Trophoblast cell (in vitro differentiated cells and primary cell): Measurements from ENCODE around the gene NANOG.

Experiments used
- DNase-seq, 2 donors: peaks; one replicate each; pipeline ENCODE4 v3.0.0-alpha.2; 2016
- H2AFZ ChIP-seq: 2 replicates; pipeline ENCODE4 v1.6.1; 2013; ENCODE audit warnings: low read length, moderate library complexity, mild to moderate bottlenecking; ENCODE audit not compliant: insufficient read depth, poor library complexity
- H2AK5ac ChIP-seq: 2 replicates; pipeline ENCODE4 v1.6.1; 2013; ENCODE audit warnings: mild to moderate bottlenecking, low read length
- H2BK120ac ChIP-seq: 2 replicates; pipeline ENCODE4 v1.6.1; 2013; ENCODE audit warnings: low read length, mild to moderate bottlenecking, moderate library complexity; ENCODE audit not compliant: insufficient read depth, poor library complexity
- H2BK12ac ChIP-seq: 2 replicates; pipeline ENCODE4 v1.6.1; 2013; ENCODE audit warnings: mild to moderate bottlenecking, low read length, moderate library complexity
- H2BK5ac ChIP-seq: 2 replicates; pipeline ENCODE4 v1.6.1; 2013; ENCODE audit warnings: low read length, low read depth, moderate library complexity, mild to moderate bottlenecking; ENCODE audit not compliant: poor library complexity
- H3K14ac ChIP-seq: 2 replicates; pipeline ENCODE4 v1.6.1; 2013; ENCODE audit warnings: mild to moderate bottlenecking, low read length
- H3K18ac ChIP-seq: 2 replicates; pipeline ENCODE4 v1.6.1; 2013; ENCODE audit warnings: mild to moderate bottlenecking, low read length
- H3K23ac ChIP-seq: 2 replicates; pipeline ENCODE4 v1.6.1; 2013; ENCODE audit warnings: low read length
- H3K27ac ChIP-seq: 2 replicates; pipeline ENCODE4 v1.5.1; 2013; ENCODE audit warnings: low read depth, mild to moderate bottlenecking, inconsistent platforms, low read length, moderate library complexity
- H3K27me3 ChIP-seq: 2 replicates; pipeline ENCODE4 v1.6.1; 2013; ENCODE audit warnings: inconsistent platforms, mild to moderate bottlenecking, low read length, moderate library complexity; ENCODE audit not compliant: insufficient read depth
- H3K36me3 ChIP-seq, 2 experiments: 1 replicate in 1 of 2; 2 replicates in 1 of 2; pipeline ENCODE4 v1.6.1; 2013; ENCODE audit warnings: low read length in 2 of 2, mild to moderate bottlenecking in 2 of 2, moderate library complexity in 1 of 2; ENCODE audit not compliant: insufficient read depth in 2 of 2, control insufficient read depth in 1 of 2
- H3K4ac ChIP-seq: 2 replicates; pipeline ENCODE4 v1.6.1; 2013; ENCODE audit warnings: low read depth, mild to moderate bottlenecking, low read length, moderate library complexity
- H3K4me1 ChIP-seq, 2 experiments: 1 replicate in 1 of 2; 2 replicates in 1 of 2; pipeline ENCODE4 v1.6.1; 2013; ENCODE audit warnings: low read length in 2 of 2, mild to moderate bottlenecking in 2 of 2, moderate library complexity in 1 of 2; ENCODE audit not compliant: insufficient read depth in 2 of 2, control insufficient read depth in 1 of 2
- H3K4me2 ChIP-seq: 2 replicates; pipeline ENCODE4 v1.6.1; 2013; ENCODE audit warnings: inconsistent platforms, mild to moderate bottlenecking, low read length, moderate library complexity
- H3K4me3 ChIP-seq: 2 replicates; pipeline ENCODE4 v1.5.1; 2013; ENCODE audit warnings: mild to moderate bottlenecking, low read depth, low read length, inconsistent platforms
- H3K79me1 ChIP-seq: one replicate; pipeline ENCODE4 v1.6.1; 2013; ENCODE audit warnings: low read length
- H3K79me2 ChIP-seq: 2 replicates; pipeline ENCODE4 v1.6.1; 2013; ENCODE audit warnings: low read length, mild to moderate bottlenecking; ENCODE audit not compliant: control insufficient read depth, insufficient read depth, poor library complexity
- H3K9ac ChIP-seq: 2 replicates; pipeline ENCODE4 v1.6.1; 2013; ENCODE audit warnings: mild to moderate bottlenecking, low read length
- H3K9me3 ChIP-seq: 2 replicates; pipeline ENCODE4 v1.6.1; 2013; ENCODE audit warnings: low read depth, mild to moderate bottlenecking, control low read depth, inconsistent platforms, low read length; ENCODE audit not compliant: insufficient read depth
- H4K12ac ChIP-seq: 2 replicates; pipeline ENCODE4 v1.6.1; 2013; ENCODE audit warnings: low read depth, mild to moderate bottlenecking, low read length, moderate library complexity
- H4K8ac ChIP-seq: 2 replicates; pipeline ENCODE4 v1.6.1; 2013; ENCODE audit warnings: low read depth, mild to moderate bottlenecking, low read length, moderate library complexity
- H4K91ac ChIP-seq: one replicate; pipeline ENCODE4 v1.6.1; 2013; ENCODE audit warnings: low read depth, mild to moderate bottlenecking, low read length, moderate library complexity
- WGBS: extraction: QIAGEN DNeasy Blood & Tissue Kit; methylation state at CpG from one replicate; pipeline ENCODE4 v1.1.7; 2013; ENCODE audit warnings: missing lambda C conversion rate; ENCODE audit not compliant: insufficient read length, insufficient coverage; ENCODE audit errors: extremely low coverage; 5-methylcytosine and 5-hydroxymethylcytosine counted together

Gene NANOG

DNA sequence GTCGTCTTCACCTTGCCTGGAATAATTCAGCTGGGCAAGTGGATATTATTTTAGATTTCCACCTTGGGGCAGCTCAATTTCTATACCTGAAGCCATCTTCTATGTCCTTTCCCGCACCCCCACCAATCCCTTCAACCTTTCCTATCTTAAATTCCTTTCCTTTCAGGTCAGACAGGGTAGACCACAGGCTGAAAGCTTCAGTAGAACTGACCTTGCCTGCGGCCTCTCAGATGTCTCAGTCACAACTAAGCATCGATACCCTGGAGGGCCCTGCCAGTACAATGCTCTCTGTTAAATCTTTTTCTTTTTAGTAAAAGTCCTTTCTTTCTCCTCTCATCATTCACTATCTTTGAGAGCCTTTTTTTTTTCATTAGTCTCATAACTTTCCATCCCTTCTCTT is 44.6 kb downstream of the NANOG start:
- Histone ChIP-seq H3K27me3 (no peaks in the 10 kb centered on the region), H3K79me1 (peaks cover 24% of the 10 kb centered on the region), H3K23ac (no peak overlapping the region), H2AK5ac (no peak overlapping the region), H3K4me2 (no peak overlapping the region), H2BK120ac (peak overlapping the region; percentile 98), H3K79me2 (peaks cover 5% of the 10 kb centered on the region), H2BK5ac (peak overlapping the region; percentile 93), H4K12ac (no peak overlapping the region), H3K27ac (peak overlapping the region; percentile 89), H3K4ac (peak overlapping the region; percentile 70), H2BK12ac (peak overlapping the region; percentile 96), H3K18ac (no peak overlapping the region), H3K9me3 (no peaks in the 10 kb centered on the region), H2AFZ (no peak overlapping the region), H4K8ac (peak overlapping the region; percentile 84), H3K4me1 (peaks cover 16 to 19% of the 10 kb centered on the region in 2 experiments), H3K9ac (no peak overlapping the region), H3K36me3 (no peaks in the 10 kb centered on the region), H3K14ac (peak overlapping the region; percentile 90), H4K91ac (peak overlapping the region; percentile 98), H3K4me3 (no peak overlapping the region)
- no CpG with 5 or more reads among the region's 4 CpGs for WGBS
- DNase-seq, result peak; percentile 58 to 71

DNA sequence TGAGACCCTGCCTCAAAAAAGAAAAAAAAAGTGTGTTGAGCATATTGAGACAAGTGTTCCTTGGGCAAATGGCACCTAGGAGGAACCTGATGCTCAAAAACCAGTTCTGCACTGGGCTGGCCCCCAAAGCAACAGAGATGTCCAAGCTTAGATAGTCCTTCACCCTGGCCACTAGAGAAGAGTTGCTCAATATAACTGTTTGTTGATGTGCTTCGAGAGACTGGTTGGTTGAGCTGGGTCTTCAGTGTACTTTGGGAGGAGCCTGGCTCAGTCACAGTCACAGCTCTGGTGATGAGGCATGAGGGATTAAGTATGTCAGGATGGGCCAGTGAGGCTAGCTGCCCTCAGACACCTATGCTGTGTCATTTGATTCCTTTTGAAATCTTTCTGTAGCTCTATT is 45.5 kb downstream of the NANOG start:
- DNase-seq, result peak; percentile 57 to 71
- Histone ChIP-seq H3K9ac (no peak overlapping the region), H2BK120ac (peak overlapping the region; percentile 1), H3K9me3 (no peaks in the 10 kb centered on the region), H3K23ac (no peak overlapping the region), H3K14ac (no peak overlapping the region), H3K79me2 (peaks cover 5% of the 10 kb centered on the region), H4K12ac (no peak overlapping the region), H3K27me3 (no peaks in the 10 kb centered on the region), H3K27ac (peak overlapping the region; percentile 89), H2BK12ac (peak overlapping the region; percentile 9), H2AFZ (no peak overlapping the region), H3K4ac (no peak overlapping the region), H3K79me1 (peaks cover 28% of the 10 kb centered on the region), H3K36me3 (no peaks in the 10 kb centered on the region), H3K18ac (no peak overlapping the region), H2BK5ac (no peak overlapping the region), H4K8ac (no peak overlapping the region), H3K4me3 (no peak overlapping the region), H3K4me2 (no peak overlapping the region), H2AK5ac (no peak overlapping the region), H3K4me1 (peaks cover 16 to 19% of the 10 kb centered on the region in 2 experiments), H4K91ac (peak overlapping the region; percentile 97)
- no CpG with 5 or more reads among the region's 1 CpG for WGBS

DNA sequence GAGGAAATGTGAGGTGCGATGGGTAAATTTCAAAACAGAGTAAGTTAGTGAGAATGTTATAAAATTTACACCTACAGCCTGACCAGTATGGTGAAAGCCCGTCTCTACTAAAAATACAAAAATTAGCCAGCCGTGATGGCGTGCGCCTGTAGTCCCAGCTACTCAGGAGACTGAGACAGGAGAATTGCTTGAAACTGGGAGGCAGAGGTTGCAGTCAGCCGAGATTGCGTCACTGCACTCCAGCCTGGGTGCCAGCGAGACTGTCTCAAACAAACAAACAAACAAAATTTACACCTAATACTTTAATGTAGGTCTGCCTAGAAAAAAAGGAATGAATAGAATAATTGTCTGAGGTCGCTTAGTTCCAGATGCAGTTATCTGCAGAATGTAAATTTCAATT is 45.9 kb downstream of the NANOG start:
- no CpG with 5 or more reads among the region's 9 CpGs for WGBS
- Histone ChIP-seq H3K79me2 (peaks cover 5% of the 10 kb centered on the region), H2AFZ (no peak overlapping the region), H3K27me3 (no peaks in the 10 kb centered on the region), H2BK12ac (no peak overlapping the region), H3K27ac (peak overlapping the region; percentile 89), H3K14ac (no peak overlapping the region), H3K23ac (no peak overlapping the region), H4K91ac (peak overlapping the region; percentile 38), H3K4me3 (no peak overlapping the region), H3K18ac (no peak overlapping the region), H3K4me2 (no peak overlapping the region), H2BK120ac (no peak overlapping the region), H2AK5ac (no peak overlapping the region), H3K36me3 (no peaks in the 10 kb centered on the region), H4K8ac (peak overlapping the region; percentile 9), H4K12ac (no peak overlapping the region), H2BK5ac (no peak overlapping the region), H3K79me1 (peaks cover 28% of the 10 kb centered on the region), H3K4me1 (peaks cover 16 to 19% of the 10 kb centered on the region in 2 experiments), H3K9ac (no peak overlapping the region), H3K9me3 (no peaks in the 10 kb centered on the region), H3K4ac (no peak overlapping the region)
- DNase-seq, result no peak

DNA sequence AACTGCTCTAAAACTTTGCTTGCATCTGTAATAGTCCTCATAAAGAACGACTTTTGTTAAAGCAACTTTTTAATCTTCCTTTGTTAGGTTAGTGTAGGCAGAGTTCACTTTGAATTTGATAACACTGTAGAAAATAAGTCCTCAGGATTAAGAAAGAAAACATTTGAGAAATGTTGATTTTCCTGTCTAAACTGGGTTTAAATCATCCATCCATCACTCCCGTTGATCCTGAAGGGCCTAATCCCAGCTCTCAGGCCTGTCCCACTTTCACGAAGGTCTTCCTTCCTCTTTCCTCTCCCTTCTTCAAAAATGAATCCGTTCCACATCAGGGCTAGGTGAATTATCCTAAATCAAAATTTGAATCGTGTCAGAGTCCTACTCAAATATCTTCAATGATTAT is 46.6 kb downstream of the NANOG start:
- Histone ChIP-seq H3K27ac (peak overlapping the region; percentile 89), H3K18ac (no peak overlapping the region), H3K79me1 (peaks cover 28% of the 10 kb centered on the region), H3K23ac (no peak overlapping the region), H3K4me2 (no peak overlapping the region), H3K9me3 (no peaks in the 10 kb centered on the region), H3K79me2 (peaks cover 5% of the 10 kb centered on the region), H3K4me1 (peaks cover 16 to 19% of the 10 kb centered on the region in 2 experiments), H3K14ac (no peak overlapping the region), H3K9ac (no peak overlapping the region), H2AK5ac (no peak overlapping the region), H3K36me3 (no peaks in the 10 kb centered on the region), H2BK12ac (no peak overlapping the region), H2BK5ac (no peak overlapping the region), H4K12ac (no peak overlapping the region), H4K91ac (peak overlapping the region; percentile 86), H3K27me3 (no peaks in the 10 kb centered on the region), H4K8ac (no peak overlapping the region), H3K4ac (no peak overlapping the region), H3K4me3 (no peak overlapping the region), H2BK120ac (peak overlapping the region; percentile 73), H2AFZ (no peak overlapping the region)
- no CpG with 5 or more reads among the region's 5 CpGs for WGBS
- DNase-seq, result peak in 1 of 2 donors; percentile 90
